ENCODE results near the gene HIRA.

HIRA gene

DNA sequence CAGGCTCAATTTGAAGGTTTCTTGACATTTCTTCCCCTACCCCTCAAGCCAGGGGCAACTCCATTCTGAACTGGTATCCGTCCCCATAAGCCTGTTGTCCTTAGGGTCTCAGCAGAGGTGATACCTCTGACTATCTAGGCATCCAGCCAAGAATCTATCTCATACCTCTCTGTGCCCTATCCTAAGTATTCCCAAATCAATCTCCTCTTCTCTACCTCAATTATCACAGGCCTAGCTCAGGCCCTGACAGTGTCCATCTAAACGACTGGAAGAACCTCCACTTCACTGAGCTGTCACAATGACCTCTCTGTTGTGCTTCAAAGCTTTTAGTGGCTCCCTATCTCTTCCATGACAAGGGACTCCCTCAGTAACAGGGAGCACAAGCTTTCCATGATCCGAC, 26.9 kb downstream of the HIRA start:
- DNase-seq (ENCODE audit: extremely low read depth, low read depth), result no peak
- no peak overlapping the region for H3K4me3 ChIP-seq (replicated peaks; ENCODE audit: low read depth, low read length)
- TF ChIP-seq, protein P1, sequence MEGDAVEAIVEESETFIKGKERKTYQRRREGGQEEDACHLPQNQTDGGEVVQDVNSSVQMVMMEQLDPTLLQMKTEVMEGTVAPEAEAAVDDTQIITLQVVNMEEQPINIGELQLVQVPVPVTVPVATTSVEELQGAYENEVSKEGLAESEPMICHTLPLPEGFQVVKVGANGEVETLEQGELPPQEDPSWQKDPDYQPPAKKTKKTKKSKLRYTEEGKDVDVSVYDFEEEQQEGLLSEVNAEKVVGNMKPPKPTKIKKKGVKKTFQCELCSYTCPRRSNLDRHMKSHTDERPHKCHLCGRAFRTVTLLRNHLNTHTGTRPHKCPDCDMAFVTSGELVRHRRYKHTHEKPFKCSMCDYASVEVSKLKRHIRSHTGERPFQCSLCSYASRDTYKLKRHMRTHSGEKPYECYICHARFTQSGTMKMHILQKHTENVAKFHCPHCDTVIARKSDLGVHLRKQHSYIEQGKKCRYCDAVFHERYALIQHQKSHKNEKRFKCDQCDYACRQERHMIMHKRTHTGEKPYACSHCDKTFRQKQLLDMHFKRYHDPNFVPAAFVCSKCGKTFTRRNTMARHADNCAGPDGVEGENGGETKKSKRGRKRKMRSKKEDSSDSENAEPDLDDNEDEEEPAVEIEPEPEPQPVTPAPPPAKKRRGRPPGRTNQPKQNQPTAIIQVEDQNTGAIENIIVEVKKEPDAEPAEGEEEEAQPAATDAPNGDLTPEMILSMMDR (IDR thresholded peaks at IDR 0.05; ENCODE audit: low read depth, low read length, missing control alignments), result no peak

GRCh38 chr22:19402642-19403191, 28.8 kb downstream of the HIRA start:
- DNase-seq (ENCODE audit: extremely low read depth, low read depth), result no peak
- no peak overlapping the region for H3K4me3 ChIP-seq (replicated peaks; ENCODE audit: low read depth, low read length)
- TF ChIP-seq, protein P1 (IDR thresholded peaks at IDR 0.05; ENCODE audit: low read depth, low read length, missing control alignments), result no peak

DNA sequence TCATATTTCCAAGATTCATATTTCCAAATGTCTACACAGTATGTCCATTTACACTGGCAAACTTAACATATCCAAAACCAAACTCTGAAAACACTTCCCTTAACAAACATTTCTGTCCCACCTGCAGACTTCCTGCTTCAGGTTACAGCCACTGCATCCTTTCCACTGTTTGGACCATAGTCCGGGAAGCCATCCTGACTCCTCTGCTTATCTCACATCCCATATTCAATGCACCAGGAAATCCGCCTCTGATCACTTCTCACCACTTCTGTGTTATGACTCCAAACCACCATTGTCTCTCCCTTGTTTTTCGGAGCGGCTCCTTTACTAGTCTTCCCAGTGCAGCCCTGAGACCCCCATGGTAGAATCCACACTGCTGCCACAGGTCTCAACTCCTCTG, 30.1 kb downstream of the HIRA start:
- no peak for DNase-seq (ENCODE audit: extremely low read depth, low read depth)
- H3K4me3 ChIP-seq (replicated peaks; ENCODE audit: low read depth, low read length), result no peak overlapping the region
- TF ChIP-seq, protein P1 (IDR thresholded peaks at IDR 0.05; ENCODE audit: low read depth, low read length, missing control alignments), result no peak

GRCh38 chr22:19400881-19401280, 30.7 kb downstream of the HIRA start:
- TF ChIP-seq, protein P1 (IDR thresholded peaks at IDR 0.05; ENCODE audit: low read depth, low read length, missing control alignments), result no peak
- H3K4me3 ChIP-seq (replicated peaks; ENCODE audit: low read depth, low read length), result no peak overlapping the region
- no peak for DNase-seq (ENCODE audit: extremely low read depth, low read depth)

- H3K4me3 ChIP-seq (replicated peaks; ENCODE audit: low read depth, low read length), result no peak overlapping the region
- TF ChIP-seq, protein P1 (IDR thresholded peaks at IDR 0.05; ENCODE audit: low read depth, low read length, missing control alignments), result no peak
- no peak for DNase-seq (ENCODE audit: extremely low read depth, low read depth)
These were observed 32.9 kb downstream of the HIRA start for GRCh38 chr22:19398652-19399051.

- peak; percentile 14 for DNase-seq (ENCODE audit: extremely low read depth, low read depth)
- H3K4me3 ChIP-seq (replicated peaks; ENCODE audit: low read depth, low read length), result no peak overlapping the region
- TF ChIP-seq, protein P1 (IDR thresholded peaks at IDR 0.05; ENCODE audit: low read depth, low read length, missing control alignments), result no peak
These were observed 33.3 kb downstream of the HIRA start for GRCh38 chr22:19398206-19398605.

DNA sequence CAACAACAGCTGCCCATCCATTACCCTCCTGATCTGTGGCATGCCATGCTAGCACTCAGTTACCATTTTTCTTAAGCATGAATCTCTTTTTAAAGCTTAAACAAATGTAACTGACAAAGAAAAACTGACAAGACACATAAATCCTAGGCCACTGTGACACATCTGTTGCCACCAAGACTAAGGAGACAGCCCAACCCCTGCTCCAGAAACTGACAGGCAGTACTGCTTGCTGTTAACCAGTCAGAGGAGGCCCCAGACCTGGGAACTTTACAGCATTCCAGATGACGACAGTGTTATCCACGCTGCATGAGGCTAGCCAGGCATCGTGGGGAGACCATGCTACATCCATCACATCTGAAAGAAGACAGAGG, 33.8 kb downstream of the HIRA start:
- TF ChIP-seq, protein P1 (IDR thresholded peaks at IDR 0.05; ENCODE audit: low read depth, low read length, missing control alignments), result no peak
- DNase-seq (ENCODE audit: extremely low read depth, low read depth), result no peak
- no peak overlapping the region for H3K4me3 ChIP-seq (replicated peaks; ENCODE audit: low read depth, low read length)

All from HFF-Myc (cell line).